AG04450 (cell line): ENCODE data around the gene EIF2D. TPM values are rescaled to one million over a fixed set of nuclear protein-coding genes. Genes with fewer than 3 reads are reported as not detected.

Experiments
- CTCF ChIA-PET: fragments of 300-600, 350-600 bp; formaldehyde crosslinking; extraction: SDS; loops from one replicate; lab custom pipeline; 2022; ENCODE audit warnings: antibody characterized with exemption, inconsistent platforms; lab: Charles Lee
- POLR2A ChIA-PET: fragments of 350-600 bp; formaldehyde crosslinking; extraction: SDS; loops from one replicate; lab custom pipeline; 2021; ENCODE audit warnings: antibody characterized with exemption, inconsistent platforms; lab: Yijun Ruan, JAX
- DNase-seq: peaks from one replicate; pipeline ENCODE4 v3.0.0-alpha.2; 2011; ENCODE audit warnings: low read depth, low spot score
- H3K27ac ChIP-seq: one replicate; pipeline ENCODE4 v1.5.1; 2012; ENCODE audit warnings: low read depth, low read length, control low read depth
- H3K27me3 ChIP-seq: one replicate; pipeline ENCODE4 v1.6.0; 2012; ENCODE audit warnings: low read length; ENCODE audit not compliant: control insufficient read depth, insufficient read depth
- H3K4me3 ChIP-seq: 2 replicates; pipeline ENCODE4 v1.5.1; 2011; ENCODE audit warnings: mild to moderate bottlenecking, low read depth, low read length, control low read depth
- H3K9me3 ChIP-seq: 2 replicates; pipeline ENCODE4 v1.5.1; 2012; ENCODE audit warnings: low read length; ENCODE audit not compliant: control insufficient read depth, insufficient read depth
- polyA plus RNA-seq: library from polyadenylated mRNA; depleted of rRNA; stranded (reverse); fragments of >200 nt; gene quantifications from 2 replicates; pipeline ENCODE4 v1.2.3, GENCODE V29; 2011
- TF ChIP-seq, protein P1 (sequence below): IDR thresholded peaks from 2 replicates; pipeline ENCODE4 v1.5.1; 2011; ENCODE audit warnings: low read depth, low read length, control low read depth, inconsistent platforms

Gene EIF2D
- polyA plus RNA-seq, 1 experiment = 74.0 TPM

DNA sequence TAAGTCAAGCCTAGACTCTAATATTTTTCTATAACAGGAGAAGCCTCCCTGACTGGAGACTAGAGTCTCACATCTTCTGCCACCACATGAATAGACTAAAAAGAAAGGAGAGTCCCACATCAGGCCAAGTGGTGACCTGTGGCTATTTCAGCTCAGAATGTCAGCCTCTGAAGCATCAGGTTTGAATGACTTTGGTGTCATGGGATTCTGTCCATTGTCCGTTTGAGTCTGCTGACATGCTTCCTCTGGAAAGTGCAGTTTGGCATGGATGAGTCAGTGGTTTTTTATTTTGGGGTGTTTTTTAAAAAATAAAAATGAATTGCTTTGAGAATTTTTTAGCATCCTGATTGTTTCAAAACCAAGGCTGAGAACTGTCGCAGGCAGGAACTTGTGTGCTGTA, 42.6 kb upstream of the EIF2D start:
- no peak overlapping the region for H3K4me3 ChIP-seq
- H3K9me3 ChIP-seq = no peaks in the 10 kb centered on the region; the same call in 1 of the 2 replicates
- H3K27me3 ChIP-seq = peaks cover under 1% of the 10 kb centered on the region
- TF ChIP-seq, protein P1, sequence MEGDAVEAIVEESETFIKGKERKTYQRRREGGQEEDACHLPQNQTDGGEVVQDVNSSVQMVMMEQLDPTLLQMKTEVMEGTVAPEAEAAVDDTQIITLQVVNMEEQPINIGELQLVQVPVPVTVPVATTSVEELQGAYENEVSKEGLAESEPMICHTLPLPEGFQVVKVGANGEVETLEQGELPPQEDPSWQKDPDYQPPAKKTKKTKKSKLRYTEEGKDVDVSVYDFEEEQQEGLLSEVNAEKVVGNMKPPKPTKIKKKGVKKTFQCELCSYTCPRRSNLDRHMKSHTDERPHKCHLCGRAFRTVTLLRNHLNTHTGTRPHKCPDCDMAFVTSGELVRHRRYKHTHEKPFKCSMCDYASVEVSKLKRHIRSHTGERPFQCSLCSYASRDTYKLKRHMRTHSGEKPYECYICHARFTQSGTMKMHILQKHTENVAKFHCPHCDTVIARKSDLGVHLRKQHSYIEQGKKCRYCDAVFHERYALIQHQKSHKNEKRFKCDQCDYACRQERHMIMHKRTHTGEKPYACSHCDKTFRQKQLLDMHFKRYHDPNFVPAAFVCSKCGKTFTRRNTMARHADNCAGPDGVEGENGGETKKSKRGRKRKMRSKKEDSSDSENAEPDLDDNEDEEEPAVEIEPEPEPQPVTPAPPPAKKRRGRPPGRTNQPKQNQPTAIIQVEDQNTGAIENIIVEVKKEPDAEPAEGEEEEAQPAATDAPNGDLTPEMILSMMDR = no peak
- no peak overlapping the region for H3K27ac ChIP-seq
- ChIA-PET POLR2A (interaction anchor here (1.2 kb wide), 1 partner anchor 19 kb away, joined by 3 read pairs; the partner anchor contains the start of gene DYRK3), CTCF (interaction anchor here (0.7 to 5.1 kb wide), 5 partner anchors 9 to 164 kb away, joined by 3 to 55 read pairs (median 3); partner anchors contain the start of gene DYRK3)
- no peak for DNase-seq

DNA sequence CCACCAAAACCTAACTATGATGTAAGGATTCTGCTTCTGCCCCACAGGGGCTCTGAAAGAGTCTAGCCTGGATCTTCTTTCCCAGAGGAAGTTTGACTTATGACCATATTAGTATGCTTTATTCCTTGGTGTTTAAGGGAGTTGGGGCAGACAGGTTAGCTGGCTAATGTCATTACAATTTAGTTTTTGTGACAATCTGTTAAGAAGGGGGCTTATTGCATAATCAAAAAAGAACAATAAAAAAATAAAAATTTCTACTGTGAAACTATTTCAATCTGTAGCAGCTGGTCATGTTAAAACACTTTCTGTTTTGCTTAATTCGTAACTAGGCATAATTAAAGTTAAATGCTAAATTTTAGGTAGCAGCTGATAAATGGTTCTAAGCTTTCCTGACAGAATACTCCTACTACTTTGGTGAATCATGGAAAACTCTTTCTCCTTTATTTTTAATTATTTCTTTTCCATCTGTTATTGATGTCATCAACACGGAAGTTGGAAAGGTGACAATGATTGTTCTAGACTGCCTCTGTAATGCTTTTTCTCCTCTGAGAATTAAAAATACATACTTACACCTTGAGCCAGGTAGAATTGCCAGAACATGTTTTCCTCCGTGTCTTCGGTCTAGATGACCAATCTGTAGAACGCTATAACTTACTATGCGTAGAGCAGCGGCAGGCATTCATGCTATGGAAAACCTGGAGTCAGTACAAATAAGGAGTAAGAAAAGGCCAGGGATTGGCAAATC, 41.6 kb upstream of the EIF2D start:
- H3K9me3 ChIP-seq = no peaks in the 10 kb centered on the region; the same call in 1 of the 2 replicates
- TF ChIP-seq, protein P1 = no peak
- H3K4me3 ChIP-seq = no peak overlapping the region
- POLR2A ChIA-PET = no interaction called here
- H3K27ac ChIP-seq = no peak overlapping the region
- no peaks in the 10 kb centered on the region for H3K27me3 ChIP-seq
- DNase-seq = no peak
- CTCF ChIA-PET = interaction anchor here (1.0 to 5.1 kb wide), 3 partner anchors 10 to 73 kb away, joined by 3 to 55 read pairs (median 6); partner anchors contain the start of gene DYRK3

DNA sequence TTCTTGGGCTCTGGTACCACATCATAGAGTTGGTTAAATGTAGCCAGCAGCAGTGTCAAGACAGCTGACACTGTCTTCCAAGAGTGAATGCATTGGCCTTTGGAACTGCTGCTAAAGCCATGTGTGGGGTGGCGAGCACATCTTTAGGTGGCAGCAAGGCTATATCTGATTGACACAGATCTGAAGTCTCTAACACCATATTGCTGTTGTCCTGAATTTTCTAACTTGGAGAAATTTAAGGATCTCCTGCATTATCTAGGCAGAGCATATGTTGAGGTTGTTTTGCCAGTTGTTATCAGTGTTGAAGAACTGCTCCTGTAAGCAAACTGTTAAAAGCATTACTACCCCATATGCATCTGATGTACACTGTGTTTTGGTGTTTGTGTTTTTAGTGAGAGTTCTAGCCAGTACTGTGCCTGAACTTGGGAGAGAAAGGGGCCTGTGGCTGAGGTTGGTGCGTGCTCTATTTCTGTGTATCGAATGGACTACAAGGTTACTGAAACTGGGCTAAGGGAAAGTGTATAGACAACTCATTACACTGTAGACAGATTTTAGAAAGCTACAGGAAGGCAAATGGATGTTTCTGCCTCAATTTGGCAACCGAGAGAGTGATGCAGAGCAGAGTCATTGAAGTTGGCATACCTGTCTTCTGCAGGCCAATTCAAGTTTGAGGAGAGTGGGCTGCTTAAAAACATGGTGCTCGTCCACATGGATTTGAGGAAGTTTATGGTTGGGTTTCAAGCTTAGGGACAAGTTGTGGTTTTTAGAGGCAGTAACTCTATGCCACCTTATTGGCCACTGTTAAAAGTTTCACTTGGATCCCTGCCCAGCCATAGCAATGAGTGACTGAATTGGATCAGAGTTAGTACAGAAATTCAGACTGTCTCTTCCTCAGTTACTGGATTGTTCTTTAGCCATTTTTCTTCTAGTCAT, 40.0 kb upstream of the EIF2D start:
- CTCF ChIA-PET = interaction anchor here (0.7 to 6.2 kb wide), 3 partner anchors 12 to 21 kb away, joined by 3 to 72 read pairs (median 55); no protein-coding TSS in a partner anchor
- Histone ChIP-seq H3K9me3 (no peaks in the 10 kb centered on the region), H3K4me3 (no peak overlapping the region), H3K27ac (no peak overlapping the region), H3K27me3 (no peaks in the 10 kb centered on the region)
- DNase-seq = no peak
- TF ChIP-seq, protein P1 = no peak
- POLR2A ChIA-PET = no interaction called here

DNA sequence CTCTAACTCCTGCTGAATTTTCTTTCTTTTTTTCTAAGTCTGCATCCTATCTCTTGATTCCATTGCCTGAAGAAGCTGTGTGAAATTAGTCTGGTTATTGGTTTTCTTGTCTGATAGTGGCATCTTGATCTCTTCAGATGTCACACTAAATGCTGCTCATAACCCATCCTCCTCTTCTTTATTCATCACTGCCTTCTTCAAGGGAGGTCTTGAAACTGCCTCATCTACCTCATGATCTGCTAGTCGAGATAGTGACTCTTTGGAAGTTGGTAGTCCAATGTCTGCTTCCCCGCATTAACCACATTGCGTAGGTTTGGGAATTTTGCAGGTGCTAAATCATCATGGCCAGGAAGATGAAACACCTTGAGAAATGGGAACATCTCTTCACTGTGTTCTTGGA, 38.7 kb upstream of the EIF2D start:
- ChIA-PET CTCF (interaction anchor here (6.2 kb wide), 1 partner anchor 14 kb away, joined by 72 read pairs; no protein-coding TSS in a partner anchor), POLR2A (no interaction called here)
- Histone ChIP-seq H3K27ac (no peak overlapping the region), H3K27me3 (no peaks in the 10 kb centered on the region), H3K4me3 (no peak overlapping the region), H3K9me3 (no peaks in the 10 kb centered on the region)
- TF ChIP-seq, protein P1 = no peak
- no peak for DNase-seq
